HCT116 (cell line): ENCODE data around the gene SF1. TPM values are rescaled to one million over a fixed set of nuclear protein-coding genes. Genes with fewer than 3 reads are reported as not detected.

Source experiments
- ATAC-seq: fragments of 200-7000 bp; cut with Tn5 transposase; 2 replicates; pipeline ENCODE4 v1.9.1; 2020; ENCODE audit warnings: mild to moderate bottlenecking, moderate library complexity
- BruUV-seq: library from RNA; stranded (reverse); fragments of 400-500 nt; replicated peaks from 2 replicates; lab custom pipeline; 2021; lab: Mats Ljungman, UMichigan
- CTCF ChIA-PET: fragments of 300-600 bp; sonication (Branson Sonifier 250); formaldehyde crosslinking; loops from one replicate; lab custom pipeline; 2021; ENCODE audit warnings: antibody characterized with exemption; lab: Charles Lee
- POLR2A ChIA-PET: fragments of 300-600, 350-600 bp; sonication (Branson Sonifier 250); formaldehyde crosslinking; loops from one replicate; lab custom pipeline; 2021; ENCODE audit warnings: antibody characterized with exemption; lab: Charles Lee
- RAD21 ChIA-PET, 2 experiments: fragments of 300-600 bp; sonication (Branson Sonifier 250); formaldehyde crosslinking; loops; one replicate each; lab custom pipeline; 2023; ENCODE audit warnings: low total read pairs in 2 of 2; ENCODE audit not compliant: uncharacterized antibody in 2 of 2, unreplicated experiment in 2 of 2, low non-redundant PET in 1 of 2; lab: Charles Lee
- DNase-seq: peaks from one replicate; pipeline ENCODE4 v3.0.0-alpha.2; 2010; ENCODE audit warnings: low read depth, low spot score
- H2AFZ ChIP-seq: fragments of 200-600 bp; shearing (Covaris generic), sonication (generic); 2 replicates; pipeline ENCODE4 v1.6.1; 2017; ENCODE audit warnings: low read depth, mixed run types, mixed read lengths, antibody characterized with exemption, low read length; ENCODE audit not compliant: poor library complexity, severe bottlenecking
- H3K27ac ChIP-seq: 2 replicates; pipeline ENCODE4 v1.5.1; 2012; ENCODE audit warnings: low read depth, low read length
- H3K27me3 ChIP-seq: fragments of 200-600 bp; sonication (generic); 2 replicates; pipeline ENCODE4 v1.6.1; 2016; ENCODE audit warnings: mixed run types, low read length, mixed read lengths; ENCODE audit not compliant: insufficient read depth
- H3K36me3 ChIP-seq, 2 experiments: fragments of 200-500 bp in 1 of 2; fragments of 200-600 bp in 1 of 2; sonication (Bioruptor generic) in 1 of 2; sonication (generic) in 1 of 2; 2 replicates each; pipeline versions ENCODE4 v1.5.1 to v1.6.1; 2014 to 2016; ENCODE audit warnings: low read length in 2 of 2, inconsistent platforms in 1 of 2, mixed read lengths in 1 of 2, mixed run types in 1 of 2; ENCODE audit not compliant: insufficient read depth in 2 of 2, control insufficient read depth in 1 of 2
- H3K4me1 ChIP-seq, 2 experiments: fragments of 200-600 bp in 1 of 2; sonication (generic) in 1 of 2; 2 replicates each; pipeline versions ENCODE4 v1.5.1 to v1.6.1; 2012 to 2017; ENCODE audit warnings: low read length in 2 of 2, inconsistent platforms in 1 of 2, mild to moderate bottlenecking in 1 of 2, mixed read lengths in 1 of 2, mixed run types in 1 of 2, moderate library complexity in 1 of 2; ENCODE audit not compliant: insufficient read depth in 2 of 2, control insufficient read depth in 1 of 2
- H3K4me2 ChIP-seq: fragments of 200-600 bp; sonication (generic); 2 replicates; pipeline ENCODE4 v1.6.1; 2017; ENCODE audit warnings: mixed run types, low read length, mixed read lengths
- H3K4me3 ChIP-seq, 2 experiments: fragments of 200-600 bp in 1 of 2; sonication (generic) in 1 of 2; replicated peaks in 1 of 2; 2 replicates each; pipeline ENCODE4 v1.5.1; 2011 to 2016; ENCODE audit warnings: low read length in 2 of 2, control low read depth in 1 of 2, low read depth in 1 of 2, mild to moderate bottlenecking in 1 of 2, mixed read lengths in 1 of 2, mixed run types in 1 of 2
- H3K79me2 ChIP-seq: fragments of 200-600 bp; sonication (generic); 2 replicates; pipeline ENCODE4 v1.6.1; 2017; ENCODE audit warnings: mild to moderate bottlenecking, mixed run types, low read length, moderate library complexity, mixed read lengths; ENCODE audit not compliant: insufficient read depth
- H3K9ac ChIP-seq: fragments of 200-600 bp; sonication (generic); 2 replicates; pipeline ENCODE4 v1.6.1; 2016; ENCODE audit warnings: low read length, mixed read lengths
- H3K9me2 ChIP-seq: fragments of 200-600 bp; sonication (generic), shearing (Covaris generic); 2 replicates; pipeline ENCODE4 v1.6.1; 2017; ENCODE audit warnings: mixed run types, mild to moderate bottlenecking, moderate library complexity; ENCODE audit not compliant: insufficient read depth
- H3K9me3 ChIP-seq, 2 experiments: fragments of 200-500 bp in 1 of 2; fragments of 200-600 bp in 1 of 2; sonication (Bioruptor generic) in 1 of 2; sonication (generic) in 1 of 2; 2 replicates each; pipeline ENCODE4 v1.6.1; 2014 to 2017; ENCODE audit warnings: low read length in 2 of 2, mixed read lengths in 2 of 2, inconsistent platforms in 1 of 2, low read depth in 1 of 2, mild to moderate bottlenecking in 1 of 2, mixed run types in 1 of 2, moderate library complexity in 1 of 2; ENCODE audit not compliant: control insufficient read depth in 1 of 2, insufficient read depth in 1 of 2
- H4K20me1 ChIP-seq: fragments of 200-600 bp; sonication (generic), shearing (Covaris generic); 2 replicates; pipeline ENCODE4 v1.6.1; 2017; ENCODE audit warnings: mixed run types, mild to moderate bottlenecking, moderate library complexity; ENCODE audit not compliant: insufficient read depth
- ELF1 ChIP-seq: IDR thresholded peaks from 2 replicates; pipeline ENCODE4 v1.6.1; 2012; ENCODE audit warnings: low read depth, borderline replicate concordance
- EZH2 ChIP-seq: fragments of 200-600 bp; sonication (generic); IDR thresholded peaks from 2 replicates; pipeline ENCODE4 v1.6.1; 2017; ENCODE audit warnings: antibody characterized with exemption, mixed run types
- EZH2phosphoT487 ChIP-seq: fragments of 200-600 bp; IDR thresholded peaks from 2 replicates; pipeline ENCODE4 v1.6.1; 2018; ENCODE audit warnings: antibody characterized with exemption, borderline replicate concordance
- FOSL1 ChIP-seq: IDR thresholded peaks from 2 replicates; pipeline ENCODE4 v1.6.1; 2012; ENCODE audit warnings: low read depth
- POLR2A ChIP-seq: IDR thresholded peaks from 2 replicates; pipeline ENCODE4 v1.7.0; 2011; ENCODE audit warnings: borderline replicate concordance; ENCODE audit not compliant: insufficient read depth, insufficient read length; ENCODE audit errors: extremely low read depth
- RAD21 ChIP-seq: IDR thresholded peaks from 2 replicates; pipeline ENCODE4 v1.6.1; 2012; ENCODE audit warnings: low read depth, mild to moderate bottlenecking
- SP1 ChIP-seq: IDR thresholded peaks from 2 replicates; pipeline ENCODE4 v1.6.1; 2012; ENCODE audit warnings: low read depth
- ZNF274 ChIP-seq: fragments of 200-500 bp; sonication (Bioruptor generic); IDR thresholded peaks from 2 replicates; pipeline ENCODE4 v1.6.1; 2014; ENCODE audit warnings: mild to moderate bottlenecking, low read depth, low read length, inconsistent platforms
- intact Hi-C: fragments of 100-400 bp; cut with micrococcal nuclease; formaldehyde crosslinking; loops from 2 replicates; pipeline ENCODE4 v1.10.0; 2022
- total RNA-seq: library from RNA; stranded (reverse); gene quantifications from one replicate; pipeline ENCODE4 v1.2.1, GENCODE V29; 2021; ENCODE audit not compliant: unreplicated experiment
- TF ChIP-seq, protein P1 (sequence below), 3 experiments: fragments of 200-600 bp in 1 of 3; sonication (generic) in 1 of 3; IDR thresholded peaks in 2 of 3; conservative IDR thresholded peaks in 1 of 3; 2 replicates each; pipeline ENCODE4 v1.5.1; 2012 to 2017; ENCODE audit warnings: low read depth in 2 of 3, low read length in 2 of 3, antibody characterized with exemption in 1 of 3, borderline replicate concordance in 1 of 3, control low read depth in 1 of 3, mild to moderate bottlenecking in 1 of 3, mixed read lengths in 1 of 3, mixed run types in 1 of 3, moderate library complexity in 1 of 3; ENCODE audit not compliant: insufficient read depth in 1 of 3

Gene SF1
- total RNA-seq, 1 experiment from 2014 or later, result 403 TPM

DNA sequence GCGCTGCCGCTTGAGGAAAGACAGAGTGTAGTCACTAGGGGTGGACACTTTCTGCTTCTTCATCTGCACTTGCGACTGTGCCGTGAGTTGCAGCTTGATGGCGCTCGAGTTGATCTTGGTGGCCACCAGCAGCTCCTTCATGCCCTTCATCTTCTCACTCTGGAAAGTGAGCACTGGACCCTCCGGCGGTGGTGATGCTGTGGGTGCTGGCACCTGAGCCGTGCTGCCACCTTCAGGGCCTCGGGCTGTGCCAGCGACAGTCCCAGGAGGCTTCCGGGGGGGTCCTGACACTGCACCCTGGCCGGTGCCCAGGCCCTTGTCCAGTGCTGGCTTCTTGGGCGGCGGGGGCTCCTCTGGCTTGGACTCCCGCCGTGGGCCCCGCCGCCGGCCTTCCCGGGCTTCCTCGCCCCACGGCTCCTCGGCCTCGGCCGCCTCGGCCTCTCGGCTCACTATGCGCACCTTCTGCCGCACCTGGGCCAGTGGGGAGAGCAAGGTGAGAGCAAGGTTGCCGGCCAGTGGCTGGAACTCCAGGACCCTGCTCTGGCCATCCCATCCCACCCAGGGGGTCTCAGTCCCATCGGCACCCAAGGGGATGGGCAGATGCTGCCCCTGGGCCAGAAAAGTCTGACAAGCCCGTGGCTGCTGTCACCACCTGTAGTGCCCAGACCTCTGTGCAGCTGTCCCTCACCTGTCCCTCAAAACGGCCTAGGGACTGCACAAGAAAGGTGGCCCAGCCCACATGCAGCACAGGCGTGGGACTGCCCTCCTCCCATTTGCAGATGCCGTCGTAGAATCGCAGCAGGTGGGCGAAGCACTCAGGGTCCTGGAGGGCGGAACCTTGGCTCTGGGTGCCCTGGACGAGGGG, 26.2 kb upstream of the SF1 start:
- intact Hi-C loops, result no loop called here

More for the DNA sequence above, 26.2 kb upstream of the SF1 start:
- RAD21 ChIA-PET, result no interaction called here
- POLR2A ChIA-PET, result interaction anchor here (0.9 to 1.2 kb wide), 2 partner anchors 10 to 330 kb away, joined by 3 read pairs; no protein-coding TSS in a partner anchor
- Histone ChIP-seq H3K79me2 (peaks cover 12% of the 10 kb centered on the region; the same call in 1 of the 2 replicates), H3K27ac (peak overlapping the region; percentile 92), H3K4me1 (peaks cover 23 to 40% of the 10 kb centered on the region in 2 experiments), H3K27me3 (no peaks in the 10 kb centered on the region), H3K4me3 (no peak overlapping the region; a peak in 2 of 4 replicates), H3K9me3 (no peaks in the 10 kb centered on the region), H3K36me3 (peaks cover 5 to 10% of the 10 kb centered on the region in 2 experiments; a peak in 2 of 4 replicates), H2AFZ (no peak overlapping the region), H3K9me2 (no peaks in the 10 kb centered on the region), H3K4me2 (peak overlapping the region; percentile 87), H3K9ac (peak overlapping the region; percentile 65), H4K20me1 (no peaks in the 10 kb centered on the region)
- CTCF ChIA-PET, result interaction anchor here (0.9 to 2.1 kb wide), 2 partner anchors 40 to 62 kb away, joined by 3 to 4 read pairs; partner anchors contain the start of gene CDC42BPG
- DNase-seq, result no peak
- no peak for ATAC-seq
- TF ChIP-seq EZH2 (no peak), ELF1 (no peak), RAD21 (no peak), FOSL1 (no peak), ZNF274 (no peak), POLR2A (no peak), EZH2phosphoT487 (no peak), SP1 (no peak)
- TF ChIP-seq, protein P1, sequence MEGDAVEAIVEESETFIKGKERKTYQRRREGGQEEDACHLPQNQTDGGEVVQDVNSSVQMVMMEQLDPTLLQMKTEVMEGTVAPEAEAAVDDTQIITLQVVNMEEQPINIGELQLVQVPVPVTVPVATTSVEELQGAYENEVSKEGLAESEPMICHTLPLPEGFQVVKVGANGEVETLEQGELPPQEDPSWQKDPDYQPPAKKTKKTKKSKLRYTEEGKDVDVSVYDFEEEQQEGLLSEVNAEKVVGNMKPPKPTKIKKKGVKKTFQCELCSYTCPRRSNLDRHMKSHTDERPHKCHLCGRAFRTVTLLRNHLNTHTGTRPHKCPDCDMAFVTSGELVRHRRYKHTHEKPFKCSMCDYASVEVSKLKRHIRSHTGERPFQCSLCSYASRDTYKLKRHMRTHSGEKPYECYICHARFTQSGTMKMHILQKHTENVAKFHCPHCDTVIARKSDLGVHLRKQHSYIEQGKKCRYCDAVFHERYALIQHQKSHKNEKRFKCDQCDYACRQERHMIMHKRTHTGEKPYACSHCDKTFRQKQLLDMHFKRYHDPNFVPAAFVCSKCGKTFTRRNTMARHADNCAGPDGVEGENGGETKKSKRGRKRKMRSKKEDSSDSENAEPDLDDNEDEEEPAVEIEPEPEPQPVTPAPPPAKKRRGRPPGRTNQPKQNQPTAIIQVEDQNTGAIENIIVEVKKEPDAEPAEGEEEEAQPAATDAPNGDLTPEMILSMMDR (IDR thresholded peaks at IDR 0.05 in 2 of 3, conservative IDR thresholded peaks at IDR 0.05 in 1 of 3; ENCODE audit: borderline replicate concordance in 1 of 3, insufficient read depth in 1 of 3, low read depth in 2 of 3, low read length in 2 of 3), result no peak
- BruUV-seq, result no TSS peak
